Panc1 (cell line): Measurements from ENCODE around the gene EXOC3L1. TPM values are rescaled to one million over a fixed set of nuclear protein-coding genes. Genes with fewer than 3 reads are reported as not detected.

Experiments used
- ATAC-seq: fragments of 200-7000 bp; cut with Tn5 transposase; 2 replicates; pipeline ENCODE4 v1.9.1; 2020; ENCODE audit warnings: mild to moderate bottlenecking, moderate library complexity
- BruUV-seq: library from RNA; stranded (reverse); fragments of 400-500 nt; replicated peaks from 2 replicates; lab custom pipeline; 2021; lab: Mats Ljungman, UMichigan
- CTCF ChIA-PET: fragments of 300-600 bp; sonication (Branson Sonifier 250); formaldehyde crosslinking; loops from one replicate; lab custom pipeline; 2022; ENCODE audit warnings: antibody characterized with exemption; lab: Charles Lee
- POLR2A ChIA-PET: fragments of 300-600 bp; sonication (Branson Sonifier 250); formaldehyde crosslinking; loops from one replicate; lab custom pipeline; 2022; ENCODE audit warnings: antibody characterized with exemption; lab: Charles Lee
- DNase-seq: peaks from one replicate; pipeline ENCODE4 v3.0.0-alpha.2; 2010; ENCODE audit warnings: low read depth, low spot score
- H3K27ac ChIP-seq: 2 replicates; pipeline ENCODE4 v1.5.1; 2011; ENCODE audit warnings: mild to moderate bottlenecking, low read length, inconsistent platforms
- H3K27me3 ChIP-seq: fragments of 200-500 bp; sonication (Bioruptor generic); 2 replicates; pipeline ENCODE4 v1.6.0; 2014; ENCODE audit warnings: low read length, inconsistent platforms; ENCODE audit not compliant: control insufficient read depth, insufficient read depth
- H3K36me3 ChIP-seq: fragments of 200-500 bp; sonication (Bioruptor generic); 2 replicates; pipeline ENCODE4 v1.5.1; 2014; ENCODE audit warnings: inconsistent platforms, mild to moderate bottlenecking, low read length, moderate library complexity; ENCODE audit not compliant: control insufficient read depth, insufficient read depth
- H3K4me1 ChIP-seq: 2 replicates; pipeline ENCODE4 v1.5.1; 2011; ENCODE audit warnings: inconsistent platforms, mild to moderate bottlenecking, low read length, moderate library complexity; ENCODE audit not compliant: control insufficient read depth, insufficient read depth
- H3K4me3 ChIP-seq, 2 experiments: 2 replicates each; pipeline ENCODE4 v1.5.1; 2011 to 2012; ENCODE audit warnings: low read depth in 2 of 2, low read length in 2 of 2, mild to moderate bottlenecking in 2 of 2, inconsistent platforms in 1 of 2, moderate library complexity in 1 of 2
- H3K9me3 ChIP-seq: fragments of 200-500 bp; sonication (Bioruptor generic); 2 replicates; pipeline ENCODE4 v1.5.1; 2014; ENCODE audit warnings: low read depth, mild to moderate bottlenecking, inconsistent platforms, low read length, moderate library complexity; ENCODE audit not compliant: control insufficient read depth, insufficient read depth
- CTCF ChIP-seq: fragments of 450-650 bp; IDR thresholded peaks from 2 replicates; pipeline ENCODE4 v1.5.1; 2017; ENCODE audit warnings: mild to moderate bottlenecking
- POLR2AphosphoS5 ChIP-seq: IDR thresholded peaks from 2 replicates; pipeline ENCODE4 v1.6.1; 2012; ENCODE audit warnings: mild to moderate bottlenecking, low read depth, low read length, moderate library complexity
- REST ChIP-seq, 2 experiments: IDR thresholded peaks; 2 replicates each; pipeline ENCODE4 v1.6.1; 2011 to 2012; ENCODE audit warnings: low read depth in 2 of 2, control low read depth in 1 of 2, low read length in 1 of 2, mild to moderate bottlenecking in 1 of 2, moderate library complexity in 1 of 2; ENCODE audit not compliant: insufficient read depth in 1 of 2
- SIN3A ChIP-seq: IDR thresholded peaks from 2 replicates; pipeline ENCODE4 v1.6.1; 2012; ENCODE audit warnings: low read depth, mild to moderate bottlenecking, low read length, moderate library complexity, borderline replicate concordance; ENCODE audit not compliant: insufficient read depth
- TCF7L2 ChIP-seq: IDR thresholded peaks from 2 replicates; pipeline ENCODE4 v1.6.1; 2011; ENCODE audit warnings: mild to moderate bottlenecking, low read depth, low read length, inconsistent platforms
- in situ Hi-C: cut with HindIII; loops from 2 replicates; pipeline ENCODE4 v1.10.0; 2016; ENCODE audit warnings: low sequenced_read_pairs, low pct_unique_long_range_greater_than_20kb
- intact Hi-C: fragments of 100-400 bp; cut with micrococcal nuclease; formaldehyde crosslinking; loops from one replicate; pipeline ENCODE4 v1.10.0; 2022; ENCODE audit not compliant: unreplicated experiment
- total RNA-seq: library from RNA; stranded (reverse); gene quantifications from one replicate; pipeline ENCODE4 v1.2.1, GENCODE V29; 2021; ENCODE audit not compliant: unreplicated experiment

The EXOC3L1 gene
- total RNA-seq, 1 experiment from 2014 or later = 0.41 TPM

GRCh38 chr16:67163999-67164558 lies 25.9 kb downstream of the EXOC3L1 start:
- intact Hi-C loops (no loop called here), in situ Hi-C loops (no loop called here)
- Histone ChIP-seq H3K4me1 (no peaks in the 10 kb centered on the region; the same call in 1 of the 2 replicates), H3K4me3 (no peak overlapping the region), H3K27me3 (no peaks in the 10 kb centered on the region), H3K36me3 (no peaks in the 10 kb centered on the region), H3K9me3 (no peaks in the 10 kb centered on the region), H3K27ac (no peak overlapping the region)
- CTCF ChIA-PET = no interaction called here
- DNase-seq (no peak), ATAC-seq (no peak)
- no TSS peak for BruUV-seq
- TF ChIP-seq POLR2AphosphoS5 = no peak
- no peak for TF ChIP-seq REST (IDR thresholded peaks at IDR 0.05; ENCODE audit: insufficient read depth in 1 of 2, low read depth in 2 of 2, low read length in 1 of 2)
- TF ChIP-seq TCF7L2 = no peak
- TF ChIP-seq CTCF = no peak
- no peak for TF ChIP-seq SIN3A
- POLR2A ChIA-PET = no interaction called here

- TF ChIP-seq POLR2AphosphoS5 (no peak), TCF7L2 (no peak), CTCF (no peak), SIN3A (no peak)
- POLR2A ChIA-PET = no interaction called here
- DNase-seq (no peak), ATAC-seq (no peak)
- BruUV-seq = no TSS peak
- no peaks in the 10 kb centered on the region for H3K4me1 ChIP-seq
- CTCF ChIA-PET = no interaction called here
- H3K27ac ChIP-seq = no peak overlapping the region
- no peaks in the 10 kb centered on the region for H3K9me3 ChIP-seq
- no peaks in the 10 kb centered on the region for H3K36me3 ChIP-seq
- in situ Hi-C loops = no loop called here
- no peak overlapping the region for H3K4me3 ChIP-seq
- intact Hi-C loops = no loop called here
- no peaks in the 10 kb centered on the region for H3K27me3 ChIP-seq
These were observed 26.6 kb downstream of the EXOC3L1 start for GRCh38 chr16:67163164-67163998.
